Measurements from ENCODE around the gene PDGFD.

PDGFD gene

DNA sequence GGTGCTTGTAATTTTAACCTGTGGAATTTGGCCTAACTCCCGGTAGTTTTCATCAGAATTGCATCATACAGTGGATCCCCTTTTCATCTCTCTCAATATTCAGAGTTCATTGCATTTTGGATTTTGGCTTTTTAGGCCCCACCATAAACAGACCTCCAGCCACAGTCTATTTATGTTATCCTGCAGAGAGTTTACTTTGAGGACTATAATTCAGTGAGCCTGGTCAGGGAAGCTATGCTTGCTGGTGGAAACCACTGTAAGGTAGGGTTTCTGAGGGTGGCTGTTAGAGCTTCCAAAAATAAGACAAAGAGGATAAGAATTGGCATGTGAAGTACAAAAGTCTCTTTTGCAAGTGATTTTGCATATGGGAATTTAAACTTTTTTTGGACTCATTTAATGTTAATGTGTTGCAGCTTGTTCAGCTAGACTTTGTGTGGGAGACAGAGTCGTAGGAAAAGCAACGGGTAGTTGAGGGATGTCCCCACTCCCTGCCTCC is 162.3 kb downstream of the PDGFD start:
- intact Hi-C loops (cut with micrococcal nuclease) = no loop called here
- no peaks in the 10 kb centered on the region for H3K36me3 Mint-ChIP-seq (ENCODE audit: low read depth)
- no peaks in the 10 kb centered on the region for H3K4me1 Mint-ChIP-seq (ENCODE audit: low read depth)
- H3K27ac Mint-ChIP-seq = no peak overlapping the region
- no peaks in the 10 kb centered on the region for H3K9me3 Mint-ChIP-seq
- no peaks in the 10 kb centered on the region for H3K27me3 Mint-ChIP-seq
- no peak overlapping the region for H3K4me3 Mint-ChIP-seq

GRCh38 chr11:104000798-104001197 is 163.1 kb downstream of the PDGFD start:
- no peak overlapping the region for H3K4me3 Mint-ChIP-seq

GRCh38 chr11:103998826-103999508 is 165.0 kb downstream of the PDGFD start:
- no peaks in the 10 kb centered on the region for H3K4me1 Mint-ChIP-seq (ENCODE audit: low read depth)
- H3K36me3 Mint-ChIP-seq (ENCODE audit: low read depth) = no peaks in the 10 kb centered on the region
- H3K27me3 Mint-ChIP-seq = no peaks in the 10 kb centered on the region
- H3K4me3 Mint-ChIP-seq = no peak overlapping the region
- intact Hi-C loops (cut with micrococcal nuclease) = no loop called here
- no peak overlapping the region for H3K27ac Mint-ChIP-seq
- no peaks in the 10 kb centered on the region for H3K9me3 Mint-ChIP-seq

More at GRCh38 chr11:104000798-104001197, 163.1 kb downstream of the PDGFD start:
- Mint-ChIP-seq H3K27ac (no peak overlapping the region), H3K9me3 (no peaks in the 10 kb centered on the region), H3K27me3 (no peaks in the 10 kb centered on the region), H3K36me3 (ENCODE audit: low read depth) (no peaks in the 10 kb centered on the region), H3K4me1 (ENCODE audit: low read depth) (no peaks in the 10 kb centered on the region)
- intact Hi-C loops (cut with micrococcal nuclease) = no loop called here

GRCh38 chr11:103997082-103997481 is 166.9 kb downstream of the PDGFD start:
- H3K9me3 Mint-ChIP-seq = no peaks in the 10 kb centered on the region
- no peak overlapping the region for H3K27ac Mint-ChIP-seq
- no peaks in the 10 kb centered on the region for H3K27me3 Mint-ChIP-seq
- no peaks in the 10 kb centered on the region for H3K4me1 Mint-ChIP-seq (ENCODE audit: low read depth)
- no peak overlapping the region for H3K4me3 Mint-ChIP-seq
- intact Hi-C loops (cut with micrococcal nuclease) = no loop called here
- no peaks in the 10 kb centered on the region for H3K36me3 Mint-ChIP-seq (ENCODE audit: low read depth)

DNA sequence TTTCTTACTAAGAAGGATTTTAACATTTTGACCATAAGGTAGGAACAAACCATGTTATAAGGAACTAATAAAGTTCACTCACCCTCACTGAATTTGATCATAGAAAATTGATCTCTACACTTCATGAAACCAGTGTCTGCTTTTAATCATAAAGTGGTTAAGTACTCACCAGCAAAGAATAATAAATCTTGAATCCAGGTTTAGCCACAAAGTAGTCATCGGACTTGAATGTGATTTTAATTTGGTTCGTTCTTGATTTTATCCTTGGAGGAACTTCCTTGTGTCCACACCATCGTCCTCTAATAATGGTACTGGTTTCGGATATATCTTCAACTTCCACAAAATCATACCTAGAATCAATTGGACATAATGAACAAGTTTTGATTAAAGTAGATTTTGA is 168.1 kb downstream of the PDGFD start:
- no peaks in the 10 kb centered on the region for H3K4me1 Mint-ChIP-seq (ENCODE audit: low read depth)
- no peaks in the 10 kb centered on the region for H3K9me3 Mint-ChIP-seq
- H3K4me3 Mint-ChIP-seq = no peak overlapping the region
- intact Hi-C loops (cut with micrococcal nuclease) = no loop called here
- H3K36me3 Mint-ChIP-seq (ENCODE audit: low read depth) = no peaks in the 10 kb centered on the region
- no peaks in the 10 kb centered on the region for H3K27me3 Mint-ChIP-seq
- H3K27ac Mint-ChIP-seq = no peak overlapping the region

DNA sequence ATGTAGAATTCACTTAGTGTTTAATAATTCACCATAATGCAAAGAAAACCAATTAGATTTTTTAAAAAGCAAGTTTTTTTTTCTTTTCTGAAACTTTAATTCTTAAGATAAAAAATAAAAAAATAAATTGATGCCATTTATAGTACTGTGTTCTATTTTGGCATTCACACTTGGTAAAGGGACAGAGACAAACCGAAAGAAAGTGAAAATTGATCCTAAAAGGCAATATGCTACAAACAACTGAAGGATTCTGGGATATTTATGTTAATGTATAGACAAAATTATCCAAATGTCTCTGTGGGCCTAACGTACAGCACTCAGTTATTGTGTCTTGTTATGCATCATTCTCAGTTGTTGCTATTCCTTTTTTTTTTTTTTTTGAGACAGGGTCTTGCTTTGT is 169.4 kb downstream of the PDGFD start:
- intact Hi-C loops (cut with micrococcal nuclease) = no loop called here
- Mint-ChIP-seq H3K27ac (no peak overlapping the region), H3K36me3 (ENCODE audit: low read depth) (no peaks in the 10 kb centered on the region), H3K4me3 (no peak overlapping the region), H3K4me1 (ENCODE audit: low read depth) (no peaks in the 10 kb centered on the region), H3K27me3 (no peaks in the 10 kb centered on the region), H3K9me3 (no peaks in the 10 kb centered on the region)

DNA sequence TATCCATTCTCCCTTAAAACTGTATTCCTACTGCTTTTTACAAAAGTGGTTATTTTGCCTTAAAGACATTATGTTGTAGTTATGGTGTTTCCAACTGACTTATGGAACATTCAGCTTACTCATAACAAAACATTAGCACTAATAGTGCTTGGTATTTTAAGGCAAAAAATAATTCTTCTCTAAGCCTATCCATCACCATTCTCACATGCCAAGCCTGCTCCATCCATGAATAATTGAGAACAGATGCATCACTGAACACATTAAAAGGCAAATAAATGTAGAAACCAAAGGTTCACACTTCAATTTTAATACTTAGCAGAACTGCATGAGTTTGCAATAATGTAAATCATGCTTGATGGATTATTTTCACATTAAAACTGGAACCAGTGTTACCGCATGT is 169.9 kb downstream of the PDGFD start:
- no peaks in the 10 kb centered on the region for H3K36me3 Mint-ChIP-seq (ENCODE audit: low read depth)

DNA sequence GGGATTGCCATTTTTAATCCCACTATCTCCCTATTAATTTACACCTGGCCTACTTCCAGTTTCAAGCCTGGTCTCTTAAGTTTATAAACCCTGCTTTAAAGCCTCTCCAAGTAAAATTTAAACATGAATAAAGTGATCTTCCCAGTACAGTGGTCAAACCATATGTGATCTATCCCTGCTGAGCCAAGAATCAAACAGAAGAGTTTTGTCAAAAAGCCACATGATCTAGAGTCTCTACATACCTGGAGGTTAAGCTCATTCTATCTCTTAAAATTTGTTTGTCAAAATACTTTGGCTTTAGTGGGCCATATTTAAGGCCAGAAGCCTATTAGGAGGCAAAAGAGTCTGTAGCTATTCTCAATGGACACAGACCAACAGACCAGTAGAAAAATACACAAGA is 170.4 kb downstream of the PDGFD start:
- no peaks in the 10 kb centered on the region for H3K36me3 Mint-ChIP-seq (ENCODE audit: low read depth)
- no peak overlapping the region for H3K27ac Mint-ChIP-seq
- H3K9me3 Mint-ChIP-seq = no peaks in the 10 kb centered on the region
- H3K4me1 Mint-ChIP-seq (ENCODE audit: low read depth) = no peaks in the 10 kb centered on the region
- intact Hi-C loops (cut with micrococcal nuclease) = no loop called here
- H3K27me3 Mint-ChIP-seq = no peaks in the 10 kb centered on the region
- H3K4me3 Mint-ChIP-seq = no peak overlapping the region

More for the DNA sequence above, 169.9 kb downstream of the PDGFD start:
- intact Hi-C loops (cut with micrococcal nuclease) = no loop called here
- H3K9me3 Mint-ChIP-seq = no peaks in the 10 kb centered on the region
- H3K4me3 Mint-ChIP-seq = no peak overlapping the region
- H3K27ac Mint-ChIP-seq = no peak overlapping the region
- no peaks in the 10 kb centered on the region for H3K4me1 Mint-ChIP-seq (ENCODE audit: low read depth)
- H3K27me3 Mint-ChIP-seq = no peaks in the 10 kb centered on the region

- Mint-ChIP-seq H3K27ac (no peak overlapping the region), H3K27me3 (no peaks in the 10 kb centered on the region), H3K36me3 (ENCODE audit: low read depth) (no peaks in the 10 kb centered on the region), H3K4me1 (ENCODE audit: low read depth) (peaks cover 7% of the 10 kb centered on the region), H3K4me3 (no peak overlapping the region), H3K9me3 (no peaks in the 10 kb centered on the region)
- intact Hi-C loops (cut with micrococcal nuclease) = no loop called here
Measured at GRCh38 chr11:103988595-103988969, 175.4 kb downstream of the PDGFD start.

DNA sequence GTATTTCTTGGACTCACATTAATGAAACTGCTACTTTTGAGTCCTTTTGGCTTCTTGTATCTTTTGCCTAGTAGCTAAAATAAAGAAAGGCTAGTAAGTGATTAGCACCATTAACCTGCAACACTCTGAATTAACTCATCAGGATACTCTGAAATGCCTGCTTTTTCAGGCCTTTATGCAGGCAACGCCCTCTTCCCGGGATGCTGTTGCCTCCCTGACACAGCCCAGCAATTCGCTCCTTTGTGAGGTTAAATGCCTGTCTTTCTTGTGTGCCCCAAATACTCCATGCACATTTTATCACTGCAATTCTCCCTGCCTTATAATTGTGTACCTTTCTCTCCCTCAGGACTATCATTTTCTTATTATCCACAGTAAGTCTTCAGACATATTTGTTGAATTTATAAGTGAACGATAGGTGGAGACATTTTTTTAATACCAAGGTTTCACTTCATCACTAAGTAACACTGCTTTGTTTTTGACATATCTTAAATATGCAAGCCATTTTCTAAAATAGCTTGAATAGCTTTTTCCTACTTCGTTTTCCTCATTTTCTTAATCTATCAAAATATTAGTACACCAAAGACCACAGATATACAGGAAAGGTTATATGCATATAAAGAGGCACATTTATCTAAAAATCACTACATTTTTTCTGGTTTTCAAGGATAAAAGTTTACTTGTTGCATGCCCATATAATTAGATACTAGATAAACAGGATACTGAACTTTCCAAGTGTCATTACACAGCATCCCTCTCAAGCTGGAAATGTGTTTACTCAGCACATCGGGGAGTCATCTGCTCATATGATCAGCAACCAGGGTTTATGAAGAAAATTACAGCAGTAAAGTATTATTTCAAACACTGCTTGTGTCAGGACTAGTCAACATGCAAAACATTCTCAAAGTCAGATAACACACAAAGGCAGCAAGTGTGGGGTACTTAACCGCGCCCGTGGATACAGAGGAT is 176.0 kb downstream of the PDGFD start:
- intact Hi-C loops (cut with micrococcal nuclease) = no loop called here
- Mint-ChIP-seq H3K4me1 (ENCODE audit: low read depth) (peaks cover 7% of the 10 kb centered on the region), H3K36me3 (ENCODE audit: low read depth) (no peaks in the 10 kb centered on the region), H3K27ac (no peak overlapping the region), H3K27me3 (no peaks in the 10 kb centered on the region), H3K9me3 (no peaks in the 10 kb centered on the region), H3K4me3 (no peak overlapping the region)

DNA sequence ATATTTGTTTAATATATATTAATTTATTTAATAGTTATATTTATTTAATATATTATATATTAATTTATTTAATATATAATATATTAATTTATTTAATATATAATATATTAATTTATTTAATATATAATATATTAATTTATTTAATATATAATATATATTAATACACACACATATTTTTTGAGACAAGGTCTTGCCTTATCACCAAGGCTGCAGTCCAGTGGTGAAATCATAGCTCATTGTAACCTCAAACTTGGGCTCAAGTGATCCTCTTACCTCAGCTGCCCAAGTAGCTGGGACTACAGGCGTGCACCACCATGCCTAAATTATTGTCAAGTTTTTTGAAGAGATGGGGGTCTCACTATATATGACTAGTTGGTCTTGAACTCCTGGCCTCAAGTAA is 178.9 kb downstream of the PDGFD start:
- H3K27me3 Mint-ChIP-seq = no peaks in the 10 kb centered on the region
- intact Hi-C loops (cut with micrococcal nuclease) = no loop called here
- peaks cover 7% of the 10 kb centered on the region for H3K4me1 Mint-ChIP-seq (ENCODE audit: low read depth)
- no peak overlapping the region for H3K4me3 Mint-ChIP-seq
- H3K9me3 Mint-ChIP-seq = no peaks in the 10 kb centered on the region
- H3K36me3 Mint-ChIP-seq (ENCODE audit: low read depth) = no peaks in the 10 kb centered on the region
- no peak overlapping the region for H3K27ac Mint-ChIP-seq

DNA sequence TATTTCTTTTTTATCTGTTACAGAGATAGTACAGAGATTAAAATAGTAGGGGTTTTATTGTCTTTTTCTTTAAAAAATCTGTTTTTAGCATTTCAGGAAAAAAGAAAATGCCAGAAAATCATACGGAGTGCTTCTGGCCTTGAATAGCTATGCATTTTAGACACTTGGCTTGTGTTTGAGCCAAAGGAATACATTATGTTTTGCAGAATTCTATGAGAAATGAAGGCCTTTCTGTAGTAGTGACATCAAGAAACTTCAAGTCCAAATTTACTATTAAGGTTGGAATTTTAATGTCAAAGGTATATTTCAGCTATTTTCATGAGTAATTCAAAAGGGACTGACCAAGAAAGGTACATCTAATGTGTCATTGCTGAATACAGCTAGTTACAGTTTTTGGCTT is 183.8 kb downstream of the PDGFD start:
- H3K27ac Mint-ChIP-seq = no peak overlapping the region
- H3K4me1 Mint-ChIP-seq (ENCODE audit: low read depth) = no peaks in the 10 kb centered on the region
- no peaks in the 10 kb centered on the region for H3K27me3 Mint-ChIP-seq
- H3K9me3 Mint-ChIP-seq = peaks cover 10% of the 10 kb centered on the region
- intact Hi-C loops (cut with micrococcal nuclease) = no loop called here
- H3K4me3 Mint-ChIP-seq = no peak overlapping the region
- no peaks in the 10 kb centered on the region for H3K36me3 Mint-ChIP-seq (ENCODE audit: low read depth)

DNA sequence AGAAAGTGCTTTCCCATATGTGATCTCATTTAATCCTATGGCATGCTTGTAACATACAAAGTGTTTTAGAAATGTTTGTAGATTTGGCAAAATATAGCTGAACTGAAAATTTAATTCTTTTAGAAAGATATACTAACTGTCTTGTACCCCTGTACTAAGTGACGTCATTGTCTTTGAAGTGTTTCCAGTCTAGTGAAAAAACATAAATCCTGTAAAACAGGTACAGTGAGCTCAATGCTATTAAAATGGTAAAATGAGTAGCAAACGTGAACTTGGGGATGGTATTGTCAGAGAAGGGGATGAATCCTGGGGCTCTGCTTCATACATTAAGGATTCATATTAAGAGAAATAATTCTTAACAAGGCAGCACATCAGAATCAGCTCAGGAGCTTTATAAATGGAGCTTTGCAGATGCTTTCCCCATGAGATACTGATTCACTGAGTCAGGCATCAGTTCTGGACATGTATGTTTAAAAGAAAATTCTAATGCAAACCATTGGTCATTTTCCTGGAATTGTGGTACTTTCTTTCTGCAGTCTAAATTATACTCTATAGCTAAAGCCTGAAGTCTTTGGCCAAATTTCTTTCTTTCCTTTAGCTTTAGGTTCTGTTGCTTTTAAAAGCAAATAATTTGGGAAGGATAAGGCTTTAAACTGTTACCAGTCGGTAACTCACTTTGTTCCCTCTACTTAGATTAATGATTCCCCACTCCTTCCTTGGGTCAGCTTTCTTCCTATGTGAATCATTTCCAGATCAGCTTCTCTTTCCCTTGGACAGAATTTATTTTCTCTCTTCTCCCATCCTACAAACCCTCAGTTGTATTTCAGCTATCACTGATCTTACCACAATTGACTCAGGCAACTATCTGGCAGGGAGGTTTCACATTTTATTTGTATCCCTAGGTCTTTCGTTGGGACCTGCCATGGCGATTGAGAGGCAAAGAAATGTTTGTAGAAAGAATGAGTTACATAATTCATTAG is 185.0 kb downstream of the PDGFD start:
- Mint-ChIP-seq H3K27me3 (no peaks in the 10 kb centered on the region), H3K9me3 (peaks cover 10% of the 10 kb centered on the region), H3K27ac (no peak overlapping the region), H3K4me1 (ENCODE audit: low read depth) (no peaks in the 10 kb centered on the region), H3K36me3 (ENCODE audit: low read depth) (no peaks in the 10 kb centered on the region), H3K4me3 (no peak overlapping the region)
- intact Hi-C loops (cut with micrococcal nuclease) = no loop called here

All from dendritic cell treated with granulocyte-macrophage colony-stimulating factor and Interleukin-4, amounts not matched to agents 40 ng/mL and 50 ng/mL, for 4 days (primary cell).